HG03064 (cell line): ENCODE measurements around the gene KCNH1.
"Not testable (repeated sequence)": the region's sequence is repeated elsewhere in the genome, so short reads cannot be mapped to it uniquely, and the experiment has no call there.

ENCODE experiments used
- ATAC-seq: cut with Tn5 transposase; IDR thresholded peaks from one replicate; pipeline ENCODE4 v1.9.1; 2021; ENCODE audit warnings: low read depth; ENCODE audit not compliant: unreplicated experiment

Gene KCNH1

GRCh38 chr1:211099393-211099792 lies 34.6 kb downstream of the KCNH1 start:
- ATAC-seq = no peak

- ATAC-seq = no peak
These were observed 38.6 kb downstream of the KCNH1 start for GRCh38 chr1:211095381-211095780.

- no peak for ATAC-seq
These were observed 41.0 kb downstream of the KCNH1 start for GRCh38 chr1:211092955-211093354.

- ATAC-seq = no peak
These were observed 42.1 kb downstream of the KCNH1 start for GRCh38 chr1:211091867-211092266.

- ATAC-seq = no peak
These were observed 44.4 kb downstream of the KCNH1 start for GRCh38 chr1:211089536-211089935.

GRCh38 chr1:211088156-211088555 lies 45.8 kb downstream of the KCNH1 start:
- no peak for ATAC-seq

GRCh38 chr1:211082824-211083223 lies 51.1 kb downstream of the KCNH1 start:
- ATAC-seq = no peak

- not testable (repeated sequence) for ATAC-seq
These were observed 52.5 kb downstream of the KCNH1 start for GRCh38 chr1:211081447-211081846.

GRCh38 chr1:211068976-211069375 lies 65.0 kb downstream of the KCNH1 start:
- ATAC-seq = no peak

GRCh38 chr1:211066781-211067384 lies 67.1 kb downstream of the KCNH1 start:
- ATAC-seq = no peak

GRCh38 chr1:211041838-211042237 lies 92.1 kb downstream of the KCNH1 start:
- not testable (repeated sequence) for ATAC-seq

GRCh38 chr1:211037095-211037494 lies 96.9 kb downstream of the KCNH1 start:
- no peak for ATAC-seq

GRCh38 chr1:211036381-211037060 lies 97.4 kb downstream of the KCNH1 start:
- no peak for ATAC-seq

GRCh38 chr1:211035821-211036380 lies 98.0 kb downstream of the KCNH1 start:
- no peak for ATAC-seq

- no peak for ATAC-seq
These were observed 99.9 kb downstream of the KCNH1 start for GRCh38 chr1:211033921-211034525.

- ATAC-seq = no peak
These were observed 109.0 kb downstream of the KCNH1 start for GRCh38 chr1:211024901-211025300.

GRCh38 chr1:211019266-211019665 lies 114.7 kb downstream of the KCNH1 start:
- no peak for ATAC-seq

- no peak for ATAC-seq
These were observed 115.3 kb downstream of the KCNH1 start for GRCh38 chr1:211018690-211019089.

GRCh38 chr1:211017075-211017718 lies 116.8 kb downstream of the KCNH1 start:
- ATAC-seq = no peak

GRCh38 chr1:211014275-211014674 lies 119.7 kb downstream of the KCNH1 start:
- ATAC-seq = no peak
